Hepatocyte (in vitro differentiated cells): Measurements from ENCODE around the gene ZNF205.

Experiments
- CTCF ChIP-seq: fragments of 200-600 bp; sonication (generic); IDR thresholded peaks from 2 replicates; pipeline ENCODE4 v1.5.1; 2016; ENCODE audit warnings: antibody characterized with exemption, mild to moderate bottlenecking; ENCODE audit not compliant: poor library complexity
- EZH2 ChIP-seq: fragments of 200-600 bp; sonication (generic); IDR thresholded peaks from 2 replicates; pipeline ENCODE4 v1.6.1; 2016; ENCODE audit warnings: antibody characterized with exemption, mild to moderate bottlenecking, borderline replicate concordance

- no peak for TF ChIP-seq CTCF
- no peak for TF ChIP-seq EZH2
Observed at GRCh38 chr16:3148256-3149192, 36.1 kb downstream of the ZNF205 start.
